Body of pancreas (tissue), 4 donors: ENCODE measurements around the gene KRTAP5-9. TPM values are rescaled to one million over a fixed set of nuclear protein-coding genes. Genes with fewer than 3 reads are reported as not detected.
"Not testable (repeated sequence)": the region's sequence is repeated elsewhere in the genome, so short reads cannot be mapped to it uniquely, and the experiment has no call there.

Experiments
- ATAC-seq: fragments of 150-250 bp; one replicate; pipeline ENCODE4 v1.9.1; 2016
- DNase-seq, 4 donors: peaks; one replicate each; pipeline ENCODE4 v3.0.0-alpha.2; 2019
- H3K27ac ChIP-seq, 4 donors: fragments of 200-600 bp; sonication (generic); 1 replicate in 3 of 4; 2 replicates in 1 of 4; pipeline versions ENCODE4 v1.5.1 to v1.6.1; 2016 to 2019; ENCODE audit warnings: mild to moderate bottlenecking in 1 of 4, mixed read lengths in 1 of 4, moderate library complexity in 1 of 4
- H3K27me3 ChIP-seq, 2 donors: fragments of 200-600 bp; sonication (generic); one replicate each; pipeline ENCODE4 v1.6.0; 2016; ENCODE audit warnings: mild to moderate bottlenecking in 1 of 2
- H3K36me3 ChIP-seq, 2 donors: fragments of 200-600 bp; sonication (generic); replicated peaks in 1 of 2; 2 replicates each; pipeline ENCODE4 v1.5.1; 2016; ENCODE audit warnings: low read depth in 2 of 2; ENCODE audit not compliant: insufficient read depth in 1 of 2
- H3K4me1 ChIP-seq: fragments of 200-600 bp; sonication (generic); one replicate; pipeline ENCODE4 v1.6.0; 2016
- H3K4me3 ChIP-seq, 2 donors: fragments of 200-600 bp; sonication (generic); 1 replicate in 1 of 2; 2 replicates in 1 of 2; pipeline ENCODE4 v1.5.1; 2016 to 2019
- H3K9me3 ChIP-seq, 3 donors: fragments of 200-600 bp; sonication (generic); 1 replicate in 2 of 3; 2 replicates in 1 of 3; pipeline ENCODE4 v1.5.1; 2016
- WGBS, 2 donors: methylation state at CpG; one replicate each; pipeline ENCODE4 v1.1.5; 2017; 5-methylcytosine and 5-hydroxymethylcytosine counted together
- intact Hi-C: fragments of 100-400 bp; cut with DNase I; formaldehyde crosslinking; loops from one replicate; pipeline ENCODE4 v1.15.1; 2023
- small RNA-seq: library from RNA; depleted of rRNA; stranded (forward); fragments of <200 nt; gene quantifications from one replicate; pipeline ENCODE3, GENCODE V24; 2016
- total RNA-seq, 2 donors: library from RNA; depleted of rRNA; stranded (reverse); fragments of >200 nt; gene quantifications; one replicate each; pipeline ENCODE4 v1.1.0, GENCODE V29; 2016
- TF ChIP-seq, protein P1 (sequence below), 7 experiments: fragments of 450-650 bp in 4 of 7; fragments of 200-600 bp in 3 of 7; sonication (generic) in 3 of 7; IDR thresholded peaks; one replicate each; pipeline ENCODE4 v1.5.1; 2016 to 2019; ENCODE audit warnings: antibody characterized with exemption in 7 of 7

KRTAP5-9 gene
- total RNA-seq, 2 donors from 2014 or later = 3.0 TPM; not detected in 1

DNA sequence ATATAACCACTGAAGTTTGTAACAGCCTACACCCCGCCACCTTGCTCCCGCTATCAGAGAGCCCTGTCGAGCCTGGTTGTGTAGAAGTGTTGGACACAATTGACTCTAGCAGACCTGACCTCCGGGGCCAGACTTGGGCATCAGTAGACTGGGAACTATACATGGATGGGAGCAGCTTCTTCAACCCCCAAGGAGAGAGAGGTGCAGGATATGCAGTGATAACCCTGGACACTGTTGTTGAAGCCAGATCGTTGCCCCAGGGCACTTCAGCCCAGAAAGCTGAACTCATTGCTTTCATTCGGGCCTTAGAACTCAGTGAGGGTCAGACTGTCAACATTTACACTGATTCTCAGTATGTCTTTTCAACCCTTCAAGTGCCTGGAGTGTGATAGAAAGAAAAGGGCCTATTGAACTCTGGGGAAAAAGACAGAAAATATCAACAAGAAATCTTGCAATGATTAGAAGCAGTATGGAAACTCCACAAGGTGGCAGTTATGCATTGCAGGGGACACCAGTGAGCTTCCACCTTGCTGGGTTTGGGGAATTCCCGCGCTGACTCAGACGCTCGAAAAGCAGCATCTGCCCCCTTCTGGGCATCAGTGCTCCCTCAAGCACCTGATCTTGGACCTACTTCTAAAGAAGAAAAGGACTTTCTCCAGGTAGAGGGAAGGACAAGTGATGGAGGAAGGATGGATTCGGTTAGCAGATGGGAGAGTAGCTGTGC, 40.8 kb downstream of the KRTAP5-9 start:
- H3K27me3 ChIP-seq, H3K4me3 ChIP-seq, ATAC-seq, H3K9me3 ChIP-seq, intact Hi-C loops, H3K36me3 ChIP-seq: not testable (repeated sequence)
- H3K4me1 ChIP-seq = peaks cover 10% of the 10 kb centered on the region
- TF ChIP-seq, protein P1, sequence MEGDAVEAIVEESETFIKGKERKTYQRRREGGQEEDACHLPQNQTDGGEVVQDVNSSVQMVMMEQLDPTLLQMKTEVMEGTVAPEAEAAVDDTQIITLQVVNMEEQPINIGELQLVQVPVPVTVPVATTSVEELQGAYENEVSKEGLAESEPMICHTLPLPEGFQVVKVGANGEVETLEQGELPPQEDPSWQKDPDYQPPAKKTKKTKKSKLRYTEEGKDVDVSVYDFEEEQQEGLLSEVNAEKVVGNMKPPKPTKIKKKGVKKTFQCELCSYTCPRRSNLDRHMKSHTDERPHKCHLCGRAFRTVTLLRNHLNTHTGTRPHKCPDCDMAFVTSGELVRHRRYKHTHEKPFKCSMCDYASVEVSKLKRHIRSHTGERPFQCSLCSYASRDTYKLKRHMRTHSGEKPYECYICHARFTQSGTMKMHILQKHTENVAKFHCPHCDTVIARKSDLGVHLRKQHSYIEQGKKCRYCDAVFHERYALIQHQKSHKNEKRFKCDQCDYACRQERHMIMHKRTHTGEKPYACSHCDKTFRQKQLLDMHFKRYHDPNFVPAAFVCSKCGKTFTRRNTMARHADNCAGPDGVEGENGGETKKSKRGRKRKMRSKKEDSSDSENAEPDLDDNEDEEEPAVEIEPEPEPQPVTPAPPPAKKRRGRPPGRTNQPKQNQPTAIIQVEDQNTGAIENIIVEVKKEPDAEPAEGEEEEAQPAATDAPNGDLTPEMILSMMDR (IDR thresholded peaks at IDR 0.05) = peak in 2 of 7 experiments; percentile 8 to 21
- peak in 3 of 4 donors; percentile 28 to 33 (median 29) for DNase-seq
- peak overlapping the region in 3 of 4 donors; percentile 34 to 69 (median 66) for H3K27ac ChIP-seq
- WGBS, 2 donors = 52 to 61% methylated on average over 11 of the region's 11 CpGs

DNA sequence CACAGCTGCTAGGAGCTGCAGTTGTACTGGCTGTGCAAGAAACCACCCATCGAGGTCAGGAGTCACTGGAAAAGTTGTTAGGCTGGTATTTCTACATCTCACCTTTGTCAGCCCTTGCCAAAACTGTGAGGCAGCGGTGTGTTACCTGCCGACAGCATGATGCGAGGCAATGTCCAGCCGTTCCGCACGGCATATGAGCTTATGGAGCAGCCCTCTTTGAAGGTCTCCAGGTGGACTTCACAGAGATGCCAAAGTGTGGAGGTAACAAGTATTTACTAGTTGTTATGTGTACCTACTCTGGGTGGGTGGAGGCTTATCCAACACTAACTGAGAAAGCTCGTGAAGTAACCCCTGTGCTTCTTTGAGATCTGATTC, 41.3 kb downstream of the KRTAP5-9 start:
- H3K9me3 ChIP-seq, ATAC-seq, H3K36me3 ChIP-seq, H3K4me3 ChIP-seq, H3K27me3 ChIP-seq, intact Hi-C loops: not testable (repeated sequence)
- peaks cover 10% of the 10 kb centered on the region for H3K4me1 ChIP-seq
- peak; percentile 25 to 54 (median 46) for DNase-seq
- WGBS, 2 donors = 26 to 27% methylated on average over 3 to 8 of the region's 8 CpGs
- peak overlapping the region in 1 of 4 donors; percentile 66 for H3K27ac ChIP-seq

Small RNA genes within 50 kb of the gene (small RNA-seq; reads per million reads assigned to genes)
- not detected for gene AP000867.1
- not detected for gene KRTAP5-14P

Other genes starting within 250 kb of the KRTAP5-9 start
- 10 to 100 TPM; 15.8 to 16.2 TPM for gene DHCR7, start 100.0 kb upstream of the KRTAP5-9 start, total RNA-seq
- gene NADSYN1, start 95.2 kb upstream of the KRTAP5-9 start, total RNA-seq = 10 to 100 TPM; 45.7 to 71.2 TPM
- not detected for gene KRTAP5-7, start 21.2 kb upstream of the KRTAP5-9 start, total RNA-seq
- not detected for gene KRTAP5-8, start 10.4 kb upstream of the KRTAP5-9 start, total RNA-seq
- not detected for gene KRTAP5-10, start 17.1 kb downstream of the KRTAP5-9 start, total RNA-seq
- not detected for gene KRTAP5-11, start 34.5 kb downstream of the KRTAP5-9 start, total RNA-seq